ENCODE results near the gene DENND5B.

GRCh38 chr12:31585895-31586294, 5.0 kb downstream of the DENND5B start:
- TF ChIP-seq CTCF (IDR thresholded peaks at IDR 0.05) (no peak), POLR2A (IDR thresholded peaks at IDR 0.05) (no peak)

All from Peyer's patch (tissue), 4 donors.